Endothelial cell (in vitro differentiated cells): ENCODE measurements around the gene VSIR. TPM values are rescaled to one million over a fixed set of nuclear protein-coding genes. Genes with fewer than 3 reads are reported as not detected.

Source experiments
- DNase-seq: peaks from one replicate; pipeline ENCODE4 v3.0.0; 2021; ENCODE audit warnings: low spot score
- H3K27ac Mint-ChIP-seq: one replicate; pipeline ENCODE4 v1.8.0; 2021; ENCODE audit warnings: mixed read lengths, inconsistent platforms; ENCODE audit not compliant: unreplicated experiment
- H3K27me3 Mint-ChIP-seq: one replicate; pipeline ENCODE4 v1.8.0; 2021; ENCODE audit warnings: mild to moderate bottlenecking, moderate library complexity, mixed read lengths, inconsistent platforms; ENCODE audit not compliant: unreplicated experiment
- H3K36me3 Mint-ChIP-seq: one replicate; pipeline ENCODE4 v1.8.0; 2021; ENCODE audit warnings: mild to moderate bottlenecking, low read depth, mixed read lengths, inconsistent platforms; ENCODE audit not compliant: unreplicated experiment
- H3K4me1 Mint-ChIP-seq: one replicate; pipeline ENCODE4 v1.8.0; 2021; ENCODE audit warnings: mild to moderate bottlenecking, mixed read lengths, inconsistent platforms; ENCODE audit not compliant: unreplicated experiment
- H3K4me3 Mint-ChIP-seq: one replicate; pipeline ENCODE4 v1.8.0; 2021; ENCODE audit warnings: mild to moderate bottlenecking, mixed read lengths, inconsistent platforms; ENCODE audit not compliant: unreplicated experiment
- H3K9me3 Mint-ChIP-seq: one replicate; pipeline ENCODE4 v1.8.0; 2021; ENCODE audit warnings: mixed read lengths, inconsistent platforms; ENCODE audit not compliant: unreplicated experiment
- CTCF ChIP-seq: fragments of 200-600 bp; sonication (generic); IDR thresholded peaks from one replicate; pipeline ENCODE4 v1.5.0; 2021; ENCODE audit warnings: antibody characterized with exemption; ENCODE audit not compliant: unreplicated experiment
- total RNA-seq: library from RNA; stranded (reverse); fragmentation: NEBNext Ultra II Directional; extraction: Animal tissue kit (Norgen Biotek cat#: 25700); gene quantifications from one replicate; pipeline ENCODE4 v1.2.1, GENCODE V29; 2021; ENCODE audit not compliant: unreplicated experiment

VSIR gene
- total RNA-seq, 1 donor from 2014 or later, result 86.1 TPM

- Mint-ChIP-seq H3K27ac (peak overlapping the region; percentile 57), H3K36me3 (no peaks in the 10 kb centered on the region), H3K27me3 (peaks cover 19% of the 10 kb centered on the region), H3K4me1 (peaks cover 29% of the 10 kb centered on the region), H3K9me3 (no peaks in the 10 kb centered on the region), H3K4me3 (no peak overlapping the region)
- no peak for TF ChIP-seq CTCF
- DNase-seq, result no peak
Observed at GRCh38 chr10:71777213-71777985, 4.1 kb upstream of the VSIR start.

- Mint-ChIP-seq H3K9me3 (no peaks in the 10 kb centered on the region), H3K36me3 (no peaks in the 10 kb centered on the region), H3K27me3 (peaks cover 23% of the 10 kb centered on the region), H3K4me1 (peaks cover 35% of the 10 kb centered on the region), H3K4me3 (no peak overlapping the region), H3K27ac (no peak overlapping the region)
- no peak for TF ChIP-seq CTCF
- DNase-seq, result no peak
Observed at GRCh38 chr10:71776481-71776925, 3.2 kb upstream of the VSIR start.

- H3K27me3 Mint-ChIP-seq, result peaks cover 18% of the 10 kb centered on the region
- H3K4me3 Mint-ChIP-seq, result no peak overlapping the region
- no peak overlapping the region for H3K27ac Mint-ChIP-seq
- H3K9me3 Mint-ChIP-seq, result no peaks in the 10 kb centered on the region
- TF ChIP-seq CTCF, result no peak
- H3K4me1 Mint-ChIP-seq, result peaks cover 32% of the 10 kb centered on the region
- no peak for DNase-seq
- peaks cover under 1% of the 10 kb centered on the region for H3K36me3 Mint-ChIP-seq
Observed at GRCh38 chr10:71774916-71775702, 1.8 kb upstream of the VSIR start.

- Mint-ChIP-seq H3K27me3 (peaks cover 17% of the 10 kb centered on the region), H3K27ac (no peak overlapping the region), H3K4me3 (peak overlapping the region; percentile 81), H3K4me1 (peaks cover 46% of the 10 kb centered on the region), H3K9me3 (no peaks in the 10 kb centered on the region), H3K36me3 (peaks cover 4% of the 10 kb centered on the region)
- no peak for DNase-seq
- TF ChIP-seq CTCF, result no peak
Observed at GRCh38 chr10:71772832-71773220, 494 bp downstream of the VSIR start.
